Motor neuron (in vitro differentiated cells): ENCODE results near the gene GLRA3. TPM values are rescaled to one million over a fixed set of nuclear protein-coding genes. Genes with fewer than 3 reads are reported as not detected.
"Not testable (repeated sequence)": the region's sequence is repeated elsewhere in the genome, so short reads cannot be mapped to it uniquely, and the experiment has no call there.

Source experiments
- ATAC-seq, 8 experiments: fragments of 200-7000 bp; cut with Tn5 transposase; replicated peaks in 6 of 8; 2 replicates each; pipeline ENCODE4 v1.8.0; 2021; ENCODE audit warnings: mild to moderate bottlenecking in 8 of 8, moderate library complexity in 8 of 8
- H3K27ac ChIP-seq, 2 donors: fragments of 250-450 bp; sonication (Bioruptor Pico); 2 replicates each; pipeline ENCODE4 v1.9.0; 2021; ENCODE audit warnings: antibody characterized with exemption in 2 of 2, mild to moderate bottlenecking in 2 of 2, moderate library complexity in 1 of 2
- H3K4me1 ChIP-seq, 2 donors: fragments of 250-450 bp; sonication (Bioruptor Pico); replicated peaks in 1 of 2; 2 replicates each; pipeline ENCODE4 v1.6.1; 2021; ENCODE audit warnings: antibody characterized with exemption in 2 of 2, mild to moderate bottlenecking in 2 of 2, moderate library complexity in 1 of 2
- H3K4me3 ChIP-seq, 5 donors: fragments of 250-450 bp; sonication (Bioruptor Pico); 2 replicates each; pipeline ENCODE4 v1.9.0; 2021; ENCODE audit warnings: antibody characterized with exemption in 5 of 5, mild to moderate bottlenecking in 5 of 5, moderate library complexity in 4 of 5
- WGBS, 10 experiments: fragments of 450-650 bp; shearing (Covaris generic); methylation state at CpG; one replicate each; pipeline ENCODE4 v1.0.0; 2022; 5-methylcytosine and 5-hydroxymethylcytosine counted together
- in situ Hi-C, 9 experiments: fragments of 400-800 bp; cut with MboI; loops; one replicate each; pipeline ENCODE4 v1.15.0; 2021; ENCODE audit warnings: low sequenced_read_pairs in 9 of 9, low pct_unique_long_range_greater_than_20kb in 2 of 9; ENCODE audit not compliant: unreplicated experiment in 9 of 9
- total RNA-seq, 8 experiments: library from RNA; unstranded; fragments of 300-600 nt; gene quantifications; 2 replicates each; pipeline versions ENCODE4 v1.2.3 to v1.2.4, GENCODE V29; 2022

The GLRA3 gene
- total RNA-seq, 8 experiments from 2014 or later = 0.05 to 7.2 (median 1.4) TPM; not detected in 1

- Histone ChIP-seq H3K27ac (no peak overlapping the region), H3K4me1 (peaks cover 2 to 3% of the 10 kb centered on the region in 2 donors), H3K4me3 (no peak overlapping the region)
- in situ Hi-C loops = no loop called here
- 0 to 100% (median 75%) methylated on average over 1 of the region's 1 CpG; no CpG with 5 or more reads in 3 of the 10 experiments for WGBS, 10 experiments
- no peak for ATAC-seq
Observed at GRCh38 chr4:174805746-174806145, 23.3 kb downstream of the GLRA3 start.

GRCh38 chr4:174794543-174795094 lies 34.4 kb downstream of the GLRA3 start:
- no peaks in the 10 kb centered on the region for H3K4me1 ChIP-seq
- 0 to 100% (median 84%) methylated on average over 2 to 3 of the region's 3 CpGs; no CpG with 5 or more reads in 1 of the 10 experiments for WGBS, 10 experiments
- in situ Hi-C loops = no loop called here
- no peak overlapping the region for H3K27ac ChIP-seq
- ATAC-seq = no peak
- H3K4me3 ChIP-seq = no peak overlapping the region

- ATAC-seq = peak in 2 of 8 experiments; percentile 6 to 22
- in situ Hi-C loops = no loop called here
Observed at GRCh38 chr4:174789657-174790056, 39.4 kb downstream of the GLRA3 start.

GRCh38 chr4:174778274-174778986 lies 50.6 kb downstream of the GLRA3 start:
- WGBS, 10 experiments = 12 to 96% (median 80%) methylated on average over 1 to 4 of the region's 28 CpGs; no CpG with 5 or more reads in 7 of the 10 experiments
- H3K4me3 ChIP-seq, H3K4me1 ChIP-seq, H3K27ac ChIP-seq, in situ Hi-C loops, ATAC-seq: not testable (repeated sequence)

More at GRCh38 chr4:174789657-174790056, 39.4 kb downstream of the GLRA3 start:
- Histone ChIP-seq H3K4me1 (no peaks in the 10 kb centered on the region), H3K4me3 (no peak overlapping the region), H3K27ac (no peak overlapping the region)

- Histone ChIP-seq H3K4me3 (no peak overlapping the region), H3K4me1 (peaks cover 0 to 2% of the 10 kb centered on the region in 2 donors), H3K27ac (no peak overlapping the region)
- in situ Hi-C loops = no loop called here
- 0 to 43% (median 0%) methylated on average over 1 of the region's 1 CpG; no CpG with 5 or more reads in 2 of the 10 experiments for WGBS, 10 experiments
- no peak for ATAC-seq
Observed at GRCh38 chr4:174775366-174775765, 53.7 kb downstream of the GLRA3 start.

GRCh38 chr4:174764105-174764729 lies 64.8 kb downstream of the GLRA3 start:
- peak in 4 of 8 experiments; percentile 47 to 65 (median 62) for ATAC-seq
- H3K4me1 ChIP-seq = no peaks in the 10 kb centered on the region
- in situ Hi-C loops = no loop called here
- WGBS, 10 experiments = 24 to 77% (median 54%) methylated on average over 3 to 7 of the region's 7 CpGs
- H3K4me3 ChIP-seq = no peak overlapping the region
- no peak overlapping the region for H3K27ac ChIP-seq

- in situ Hi-C loops = no loop called here
- no peak overlapping the region for H3K27ac ChIP-seq
- 34 to 100% (median 74%) methylated on average over 1 to 4 of the region's 4 CpGs for WGBS, 10 experiments
- ATAC-seq = no peak
- no peak overlapping the region for H3K4me3 ChIP-seq
- no peaks in the 10 kb centered on the region for H3K4me1 ChIP-seq
Observed at GRCh38 chr4:174763454-174764104, 65.5 kb downstream of the GLRA3 start.

GRCh38 chr4:174761451-174761850 lies 67.6 kb downstream of the GLRA3 start:
- WGBS, 10 experiments = 40 to 100% (median 86%) methylated on average over 1 of the region's 1 CpG; no CpG with 5 or more reads in 5 of the 10 experiments
- no peak overlapping the region for H3K4me3 ChIP-seq
- H3K27ac ChIP-seq = no peak overlapping the region
- ATAC-seq = no peak
- in situ Hi-C loops = no loop called here
- H3K4me1 ChIP-seq = no peaks in the 10 kb centered on the region

GRCh38 chr4:174757736-174758135 lies 71.3 kb downstream of the GLRA3 start:
- ATAC-seq = peak in 1 of 8 experiments; percentile 15
- Histone ChIP-seq H3K27ac (no peak overlapping the region), H3K4me1 (peaks cover 0 to 11% of the 10 kb centered on the region in 2 donors), H3K4me3 (no peak overlapping the region)
- WGBS, 10 experiments = 0 to 56% (median 17%) methylated on average over 1 to 4 of the region's 4 CpGs; no CpG with 5 or more reads in 1 of the 10 experiments
- in situ Hi-C loops = no loop called here

GRCh38 chr4:174753021-174753420 lies 76.0 kb downstream of the GLRA3 start:
- ATAC-seq = no peak
- no peak overlapping the region for H3K27ac ChIP-seq
- H3K4me3 ChIP-seq = no peak overlapping the region
- in situ Hi-C loops = no loop called here
- peaks cover 0 to 15% of the 10 kb centered on the region in 2 donors for H3K4me1 ChIP-seq
- WGBS, 10 experiments = 17 to 100% (median 76%) methylated on average over 1 to 4 of the region's 4 CpGs; no CpG with 5 or more reads in 2 of the 10 experiments

GRCh38 chr4:174752026-174752425 lies 77.0 kb downstream of the GLRA3 start:
- Histone ChIP-seq H3K27ac (no peak overlapping the region), H3K4me1 (peaks cover 0 to 15% of the 10 kb centered on the region in 2 donors), H3K4me3 (no peak overlapping the region)
- in situ Hi-C loops = no loop called here
- peak in 3 of 8 experiments; percentile 18 to 75 (median 34) for ATAC-seq
- WGBS, 10 experiments = 33 to 100% (median 89%) methylated on average over 1 to 2 of the region's 2 CpGs; no CpG with 5 or more reads in 1 of the 10 experiments

- peaks cover 0 to 14% of the 10 kb centered on the region in 2 donors for H3K4me1 ChIP-seq
- H3K4me3 ChIP-seq = no peak overlapping the region
- no peak overlapping the region for H3K27ac ChIP-seq
- ATAC-seq = no peak
- in situ Hi-C loops = no loop called here
- 0 to 94% (median 80%) methylated on average over 2 to 3 of the region's 3 CpGs; no CpG with 5 or more reads in 3 of the 10 experiments for WGBS, 10 experiments
Observed at GRCh38 chr4:174749091-174749490, 80.0 kb downstream of the GLRA3 start.

- Histone ChIP-seq H3K27ac (no peak overlapping the region), H3K4me1 (peaks cover 0 to 3% of the 10 kb centered on the region in 2 donors), H3K4me3 (no peak overlapping the region)
- ATAC-seq = no peak
- 0 to 100% (median 70%) methylated on average over 1 to 2 of the region's 2 CpGs for WGBS, 10 experiments
- in situ Hi-C loops = no loop called here
Observed at GRCh38 chr4:174746710-174747109, 82.3 kb downstream of the GLRA3 start.
